Measurements from ENCODE around the gene SOX6. TPM values are rescaled to one million over a fixed set of nuclear protein-coding genes. Genes with fewer than 3 reads are reported as not detected.
A peak's percentile ranks its signal among the peaks of the same experiment; 100 is the strongest.

SOX6 gene
- polyA plus RNA-seq, 1 of the 3 experiments (the other 2 are of a cell fraction): 0.03 TPM

DNA sequence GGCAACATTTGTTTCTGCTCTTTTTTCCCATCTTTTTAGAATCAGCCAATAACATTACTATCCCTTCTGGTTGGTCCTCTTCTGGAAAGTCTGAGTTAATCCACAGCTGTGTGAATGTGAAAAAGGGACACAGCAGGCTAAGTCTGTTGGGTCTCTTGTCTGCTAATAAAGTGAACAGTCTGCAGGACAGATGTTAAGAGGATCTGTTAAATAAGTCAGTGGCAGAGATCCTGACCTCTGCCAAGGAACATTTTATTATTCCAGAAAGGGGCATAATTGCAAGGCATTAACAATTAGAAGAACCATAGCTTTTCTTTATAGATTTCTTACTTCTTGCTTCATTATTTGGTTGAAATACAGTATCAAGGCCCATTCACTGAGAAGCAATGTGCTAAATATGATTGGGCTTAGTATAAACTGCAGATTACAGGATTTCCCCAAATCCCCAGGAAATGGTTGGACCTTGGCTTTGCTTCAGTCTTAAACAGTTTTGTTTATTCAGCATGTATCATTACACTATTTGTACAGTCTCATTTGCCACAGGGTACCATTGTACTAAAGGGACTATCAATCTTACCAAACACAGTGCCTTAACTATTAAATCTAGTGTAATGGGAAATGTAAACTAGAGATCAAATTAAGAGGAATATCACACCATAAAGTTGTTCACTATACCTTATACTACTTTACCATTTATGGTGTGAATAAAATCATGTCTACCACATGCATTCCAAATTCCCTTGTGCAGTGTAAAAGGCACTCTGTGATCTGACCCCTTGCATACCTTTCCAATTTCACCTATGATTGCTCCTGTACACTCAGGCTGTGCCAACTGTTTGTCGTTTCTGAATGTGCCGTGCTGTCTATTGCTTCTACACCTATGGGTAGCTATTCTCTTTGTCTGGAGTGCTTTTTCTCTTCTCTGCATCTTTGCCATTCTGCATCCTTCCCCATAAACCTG is 274.0 kb downstream of the SOX6 start:
- H4K20me1 ChIP-seq (ENCODE audit: insufficient read depth): no peaks in the 10 kb centered on the region
- no peaks in the 10 kb centered on the region for H3F3A ChIP-seq (replicated peaks; ENCODE audit: insufficient read depth)
- POLR2A ChIA-PET: no interaction called here
- H3K79me2 ChIP-seq (ENCODE audit: insufficient read depth): no peaks in the 10 kb centered on the region
- no peak overlapping the region for H3K9ac ChIP-seq
- H2AFZ ChIP-seq (ENCODE audit: low read depth): no peak overlapping the region
- H3K4me1 ChIP-seq (ENCODE audit: control insufficient read depth in 1 of 2, insufficient read depth in 2 of 2, low read depth in 1 of 2, low read length in 1 of 2): peaks cover 0 to 6% of the 10 kb centered on the region in 2 experiments; a peak in 3 of 4 replicates
- H3K36me3 ChIP-seq (replicated peaks in 1 of 2; ENCODE audit: control insufficient read depth in 1 of 2, insufficient read depth in 2 of 2, low read length in 1 of 2): no peaks in the 10 kb centered on the region
- CTCF ChIA-PET: interaction anchor here (0.8 to 1.7 kb wide), 3 partner anchors 15 to 21 kb away, joined by 3 read pairs; no protein-coding TSS in a partner anchor
- 57% methylated on average over 2 of the region's 2 CpGs for WGBS (ENCODE audit: low lambda C conversion rate)
- TF ChIP-seq GATA2 (CRISPR knock-in tag; IDR thresholded peaks at IDR 0.05) (no peak), NFIC (IDR thresholded peaks at IDR 0.05; ENCODE audit: borderline replicate concordance) (no peak), MEF2A (IDR thresholded peaks at IDR 0.05; ENCODE audit: borderline replicate concordance, low read depth) (no peak), JUND (IDR thresholded peaks at IDR 0.05) (no peak), ZBTB33 (IDR thresholded peaks at IDR 0.05; ENCODE audit: borderline replicate concordance, low read depth) (no peak), NRF1 (IDR thresholded peaks at IDR 0.05; ENCODE audit: low read depth, low read length) (no peak), ELF1 (IDR thresholded peaks at IDR 0.05) (no peak), FOXJ3 (CRISPR knock-in tag; IDR thresholded peaks at IDR 0.05) (no peak), EP300 (IDR thresholded peaks at IDR 0.05; ENCODE audit: borderline replicate concordance in 1 of 2, low read depth in 1 of 2, low read length in 1 of 2) (no peak), IRF3 (IDR thresholded peaks at IDR 0.05; ENCODE audit: low read depth, low read length) (no peak), YY1 (IDR thresholded peaks at IDR 0.05; ENCODE audit: low read depth) (no peak), TAF1 (IDR thresholded peaks at IDR 0.05; ENCODE audit: borderline replicate concordance, low read depth, low read length) (no peak), TEAD4 (IDR thresholded peaks at IDR 0.05; ENCODE audit: borderline replicate concordance, insufficient read depth) (no peak), RAD21 (IDR thresholded peaks at IDR 0.05; ENCODE audit: low read length) (no peak), FOXM1 (IDR thresholded peaks at IDR 0.05; ENCODE audit: low read depth) (no peak), SIN3A (IDR thresholded peaks at IDR 0.05; ENCODE audit: borderline replicate concordance, low read depth, low read length) (no peak), EZH2phosphoT487 (IDR thresholded peaks at IDR 0.05; ENCODE audit: borderline replicate concordance, low read depth) (no peak)
- TF ChIP-seq, protein P1, sequence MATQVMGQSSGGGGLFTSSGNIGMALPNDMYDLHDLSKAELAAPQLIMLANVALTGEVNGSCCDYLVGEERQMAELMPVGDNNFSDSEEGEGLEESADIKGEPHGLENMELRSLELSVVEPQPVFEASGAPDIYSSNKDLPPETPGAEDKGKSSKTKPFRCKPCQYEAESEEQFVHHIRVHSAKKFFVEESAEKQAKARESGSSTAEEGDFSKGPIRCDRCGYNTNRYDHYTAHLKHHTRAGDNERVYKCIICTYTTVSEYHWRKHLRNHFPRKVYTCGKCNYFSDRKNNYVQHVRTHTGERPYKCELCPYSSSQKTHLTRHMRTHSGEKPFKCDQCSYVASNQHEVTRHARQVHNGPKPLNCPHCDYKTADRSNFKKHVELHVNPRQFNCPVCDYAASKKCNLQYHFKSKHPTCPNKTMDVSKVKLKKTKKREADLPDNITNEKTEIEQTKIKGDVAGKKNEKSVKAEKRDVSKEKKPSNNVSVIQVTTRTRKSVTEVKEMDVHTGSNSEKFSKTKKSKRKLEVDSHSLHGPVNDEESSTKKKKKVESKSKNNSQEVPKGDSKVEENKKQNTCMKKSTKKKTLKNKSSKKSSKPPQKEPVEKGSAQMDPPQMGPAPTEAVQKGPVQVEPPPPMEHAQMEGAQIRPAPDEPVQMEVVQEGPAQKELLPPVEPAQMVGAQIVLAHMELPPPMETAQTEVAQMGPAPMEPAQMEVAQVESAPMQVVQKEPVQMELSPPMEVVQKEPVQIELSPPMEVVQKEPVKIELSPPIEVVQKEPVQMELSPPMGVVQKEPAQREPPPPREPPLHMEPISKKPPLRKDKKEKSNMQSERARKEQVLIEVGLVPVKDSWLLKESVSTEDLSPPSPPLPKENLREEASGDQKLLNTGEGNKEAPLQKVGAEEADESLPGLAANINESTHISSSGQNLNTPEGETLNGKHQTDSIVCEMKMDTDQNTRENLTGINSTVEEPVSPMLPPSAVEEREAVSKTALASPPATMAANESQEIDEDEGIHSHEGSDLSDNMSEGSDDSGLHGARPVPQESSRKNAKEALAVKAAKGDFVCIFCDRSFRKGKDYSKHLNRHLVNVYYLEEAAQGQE (IDR thresholded peaks at IDR 0.05; ENCODE audit: low read depth, low read length): no peak
- TF ChIP-seq, protein P2, sequence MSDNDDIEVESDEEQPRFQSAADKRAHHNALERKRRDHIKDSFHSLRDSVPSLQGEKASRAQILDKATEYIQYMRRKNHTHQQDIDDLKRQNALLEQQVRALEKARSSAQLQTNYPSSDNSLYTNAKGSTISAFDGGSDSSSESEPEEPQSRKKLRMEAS (IDR thresholded peaks at IDR 0.05; ENCODE audit: low read depth): no peak
- H3K4me3 ChIP-seq (ENCODE audit: low read depth in 2 of 2, low read length in 1 of 2): no peak overlapping the region
- H3K9me2 ChIP-seq: no peaks in the 10 kb centered on the region; the same call in 1 of the 2 replicates
- H3K4me2 ChIP-seq: no peak overlapping the region
- H3K27ac ChIP-seq (ENCODE audit: low read depth in 2 of 2, low read length in 1 of 2): no peak overlapping the region
- H3K9me3 ChIP-seq: no peaks in the 10 kb centered on the region
- peak; percentile 21 for DNase-seq
- H3K27me3 ChIP-seq (ENCODE audit: insufficient read depth): no peaks in the 10 kb centered on the region

All from SK-N-SH (cell line).